DLD1 (cell line): ENCODE measurements around the gene DNAH17.

ENCODE experiments used
- in situ Hi-C: cut with HindIII; loops from 2 replicates; pipeline ENCODE4 v1.10.0; 2017; ENCODE audit warnings: low sequenced_read_pairs

Gene DNAH17

GRCh38 chr17:78556812-78557211, 20.4 kb downstream of the DNAH17 start:
- in situ Hi-C loops = no loop called here

- in situ Hi-C loops = no loop called here
These were observed 21.3 kb downstream of the DNAH17 start for GRCh38 chr17:78555746-78556401.

- in situ Hi-C loops = no loop called here
These were observed 26.7 kb downstream of the DNAH17 start for GRCh38 chr17:78550464-78550863.

- in situ Hi-C loops = no loop called here
These were observed 28.5 kb downstream of the DNAH17 start for GRCh38 chr17:78548725-78549124.

- in situ Hi-C loops = no loop called here
These were observed 30.2 kb downstream of the DNAH17 start for GRCh38 chr17:78547035-78547434.

- in situ Hi-C loops = no loop called here
These were observed 30.7 kb downstream of the DNAH17 start for GRCh38 chr17:78546476-78546875.

GRCh38 chr17:78544881-78545755, 32.1 kb downstream of the DNAH17 start:
- in situ Hi-C loops = no loop called here

- in situ Hi-C loops = no loop called here
These were observed 35.5 kb downstream of the DNAH17 start for GRCh38 chr17:78541488-78542206.

- in situ Hi-C loops = no loop called here
These were observed 37.4 kb downstream of the DNAH17 start for GRCh38 chr17:78539781-78540180.

GRCh38 chr17:78538033-78538776, 39.0 kb downstream of the DNAH17 start:
- in situ Hi-C loops = no loop called here

GRCh38 chr17:78537217-78537860, 39.9 kb downstream of the DNAH17 start:
- in situ Hi-C loops = no loop called here

GRCh38 chr17:78535273-78536197, 41.7 kb downstream of the DNAH17 start:
- in situ Hi-C loops = no loop called here

- in situ Hi-C loops = no loop called here
These were observed 42.5 kb downstream of the DNAH17 start for GRCh38 chr17:78534492-78535272.

- in situ Hi-C loops = no loop called here
These were observed 44.1 kb downstream of the DNAH17 start for GRCh38 chr17:78532922-78533640.

- in situ Hi-C loops = no loop called here
These were observed 44.9 kb downstream of the DNAH17 start for GRCh38 chr17:78532311-78532710.

GRCh38 chr17:78530675-78531074, 46.5 kb downstream of the DNAH17 start:
- in situ Hi-C loops = no loop called here

GRCh38 chr17:78529871-78530670, 47.1 kb downstream of the DNAH17 start:
- in situ Hi-C loops = no loop called here
